Nephron (organoid): ENCODE results near the gene PDZD2.

ENCODE experiments used
- H3K27ac Mint-ChIP-seq, 3 experiments: 2 replicates each; pipeline ENCODE4 v1.8.0; 2020; ENCODE audit warnings: mixed read lengths in 3 of 3, mild to moderate bottlenecking in 2 of 3, moderate library complexity in 1 of 3
- H3K27me3 Mint-ChIP-seq: 2 replicates; pipeline ENCODE4 v1.8.0; 2021; ENCODE audit warnings: low read depth, mild to moderate bottlenecking, moderate library complexity, mixed read lengths
- H3K36me3 Mint-ChIP-seq: 2 replicates; pipeline ENCODE4 v1.8.0; 2020; ENCODE audit warnings: low read depth, mixed read lengths
- H3K4me1 Mint-ChIP-seq: 2 replicates; pipeline ENCODE4 v1.8.0; 2020; ENCODE audit warnings: mixed read lengths
- H3K4me3 Mint-ChIP-seq, 3 experiments: 2 replicates each; pipeline ENCODE4 v1.8.0; 2020; ENCODE audit warnings: mild to moderate bottlenecking in 3 of 3, mixed read lengths in 3 of 3, moderate library complexity in 2 of 3
- H3K9me3 Mint-ChIP-seq: 2 replicates; pipeline ENCODE4 v1.8.0; 2020; ENCODE audit warnings: mixed read lengths
- CTCF ChIP-seq, 3 experiments: fragments of 200-600 bp; sonication (generic); IDR thresholded peaks; one replicate each; pipeline ENCODE4 v1.5.0; 2021; ENCODE audit warnings: antibody characterized with exemption in 3 of 3; ENCODE audit not compliant: unreplicated experiment in 3 of 3

The PDZD2 gene

GRCh38 chr5:31962871-31963307 lies 324.0 kb downstream of the PDZD2 start:
- Mint-ChIP-seq H3K4me3 (peak overlapping the region in 1 of 3 experiments; percentile 10), H3K27ac (peak overlapping the region; percentile 55 to 91 (median 73)), H3K4me1 (peaks cover 38% of the 10 kb centered on the region), H3K27me3 (peaks cover 7% of the 10 kb centered on the region), H3K9me3 (no peaks in the 10 kb centered on the region), H3K36me3 (no peaks in the 10 kb centered on the region)
- no peak for TF ChIP-seq CTCF (IDR thresholded peaks at IDR 0.05; ENCODE audit: unreplicated experiment in 3 of 3)

- Mint-ChIP-seq H3K9me3 (no peaks in the 10 kb centered on the region), H3K4me3 (no peak overlapping the region), H3K27ac (peak overlapping the region; percentile 55 to 91 (median 73)), H3K36me3 (no peaks in the 10 kb centered on the region), H3K4me1 (peaks cover 38% of the 10 kb centered on the region), H3K27me3 (peaks cover 7% of the 10 kb centered on the region)
- no peak for TF ChIP-seq CTCF (IDR thresholded peaks at IDR 0.05; ENCODE audit: unreplicated experiment in 3 of 3)
These were observed 324.6 kb downstream of the PDZD2 start for GRCh38 chr5:31963358-31964006.

GRCh38 chr5:31964007-31964360 lies 325.1 kb downstream of the PDZD2 start:
- TF ChIP-seq CTCF (IDR thresholded peaks at IDR 0.05; ENCODE audit: unreplicated experiment in 3 of 3), result no peak
- no peaks in the 10 kb centered on the region for H3K9me3 Mint-ChIP-seq
- H3K4me3 Mint-ChIP-seq, result no peak overlapping the region
- peaks cover 38% of the 10 kb centered on the region for H3K4me1 Mint-ChIP-seq
- H3K27ac Mint-ChIP-seq, result peak overlapping the region; percentile 36 to 91 (median 55)
- H3K27me3 Mint-ChIP-seq, result peaks cover 7% of the 10 kb centered on the region
- peaks cover 4% of the 10 kb centered on the region for H3K36me3 Mint-ChIP-seq

- peaks cover 38% of the 10 kb centered on the region for H3K4me1 Mint-ChIP-seq
- H3K36me3 Mint-ChIP-seq, result peaks cover 5% of the 10 kb centered on the region
These were observed 326.3 kb downstream of the PDZD2 start for GRCh38 chr5:31965227-31965626.

GRCh38 chr5:31966936-31967335 lies 328.0 kb downstream of the PDZD2 start:
- Mint-ChIP-seq H3K36me3 (peaks cover 5% of the 10 kb centered on the region), H3K4me1 (peaks cover 37% of the 10 kb centered on the region), H3K9me3 (no peaks in the 10 kb centered on the region), H3K4me3 (no peak overlapping the region), H3K27me3 (peaks cover 3% of the 10 kb centered on the region), H3K27ac (peak overlapping the region in 1 of 3 experiments; percentile 32)
- no peak for TF ChIP-seq CTCF (IDR thresholded peaks at IDR 0.05; ENCODE audit: unreplicated experiment in 3 of 3)

More at GRCh38 chr5:31965227-31965626, 326.3 kb downstream of the PDZD2 start:
- Mint-ChIP-seq H3K27ac (no peak overlapping the region), H3K9me3 (no peaks in the 10 kb centered on the region), H3K27me3 (peaks cover 7% of the 10 kb centered on the region), H3K4me3 (no peak overlapping the region)
- no peak for TF ChIP-seq CTCF (IDR thresholded peaks at IDR 0.05; ENCODE audit: unreplicated experiment in 3 of 3)

- Mint-ChIP-seq H3K27ac (no peak overlapping the region), H3K36me3 (peaks cover 5% of the 10 kb centered on the region), H3K27me3 (peaks cover 3% of the 10 kb centered on the region), H3K4me1 (peaks cover 32% of the 10 kb centered on the region), H3K9me3 (no peaks in the 10 kb centered on the region), H3K4me3 (no peak overlapping the region)
- no peak for TF ChIP-seq CTCF (IDR thresholded peaks at IDR 0.05; ENCODE audit: unreplicated experiment in 3 of 3)
These were observed 328.5 kb downstream of the PDZD2 start for GRCh38 chr5:31967461-31967860.
